IMR-90 (cell line): Measurements from ENCODE around the gene FOLR2. TPM values are rescaled to one million over a fixed set of nuclear protein-coding genes. Genes with fewer than 3 reads are reported as not detected.

Experiments used
- polyA plus RNA-seq, 3 experiments: library from polyadenylated mRNA; depleted of rRNA; stranded (reverse); fragments of >200 nt; gene quantifications; 2 replicates each; pipeline ENCODE4 v1.2.3, GENCODE V29; 2012; ENCODE audit warnings: low replicate concordance in 1 of 3
- total RNA-seq: library from RNA; depleted of rRNA; stranded (reverse); fragments of >200 nt; gene quantifications from 2 replicates; pipeline ENCODE4 v1.2.3, GENCODE V29; 2012; rRNA removed

The FOLR2 gene
- total and polyA plus RNA-seq, 2 of the 4 experiments (the other 2 are of a cell fraction), result not detected

Other genes starting within 250 kb of the FOLR2 start
- gene IL18BP, start 217.9 kb upstream of the FOLR2 start, total RNA-seq, result 0.83 and 0.90 TPM in 2 replicates
- 3.2 and 3.7 TPM in 2 replicates for gene IL18BP, start 217.9 kb upstream of the FOLR2 start, polyA plus RNA-seq (2012; rRNA removed)
- gene NUMA1, start 136.3 kb upstream of the FOLR2 start, total RNA-seq, result 56.7 and 61.7 TPM in 2 replicates
- 97.0 and 107 TPM in 2 replicates for gene NUMA1, start 136.3 kb upstream of the FOLR2 start, polyA plus RNA-seq (2012; rRNA removed)
- 4.4 and 5.6 TPM in 2 replicates for gene LRRC51, start 135.9 kb upstream of the FOLR2 start, total RNA-seq
- gene LRRC51, start 135.9 kb upstream of the FOLR2 start, polyA plus RNA-seq (2012; rRNA removed), result 5.3 and 6.3 TPM in 2 replicates
- gene LAMTOR1, start 113.5 kb upstream of the FOLR2 start, total RNA-seq, result 118 and 137 TPM in 2 replicates
- 126 and 131 TPM in 2 replicates for gene LAMTOR1, start 113.5 kb upstream of the FOLR2 start, polyA plus RNA-seq (2012; rRNA removed)
- gene TOMT, start 110.9 kb upstream of the FOLR2 start, total RNA-seq, result not detected in 2 replicates
- not detected in 2 replicates for gene TOMT, start 110.9 kb upstream of the FOLR2 start, polyA plus RNA-seq (2012; rRNA removed)
- 66.3 and 108 TPM in 2 replicates for gene ANAPC15, start 104.1 kb upstream of the FOLR2 start, total RNA-seq
- gene ANAPC15, start 104.1 kb upstream of the FOLR2 start, polyA plus RNA-seq (2012; rRNA removed), result 78.7 and 84.2 TPM in 2 replicates
- 0.36 TPM in 1 of 2 replicates, not detected in the other for gene FOLR3, start 81.1 kb upstream of the FOLR2 start, total RNA-seq
- 0.27 and 0.29 TPM in 2 replicates for gene FOLR3, start 81.1 kb upstream of the FOLR2 start, polyA plus RNA-seq (2012; rRNA removed)
- not detected in 2 replicates for gene FOLR1, start 24.7 kb upstream of the FOLR2 start, total RNA-seq
- gene FOLR1, start 24.7 kb upstream of the FOLR2 start, polyA plus RNA-seq (2012; rRNA removed), result 0.24 and 0.29 TPM in 2 replicates
- gene INPPL1, start 8.0 kb downstream of the FOLR2 start, total RNA-seq, result 26.9 and 27.4 TPM in 2 replicates
- 105 and 120 TPM in 2 replicates for gene INPPL1, start 8.0 kb downstream of the FOLR2 start, polyA plus RNA-seq (2012; rRNA removed)
- not detected in 2 replicates for gene PHOX2A, start 27.4 kb downstream of the FOLR2 start, total RNA-seq
- gene PHOX2A, start 27.4 kb downstream of the FOLR2 start, polyA plus RNA-seq (2012; rRNA removed), result not detected in 2 replicates
- gene CLPB, start 217.7 kb downstream of the FOLR2 start, total RNA-seq, result 41.9 and 45.0 TPM in 2 replicates
- 17.4 and 18.5 TPM in 2 replicates for gene CLPB, start 217.7 kb downstream of the FOLR2 start, polyA plus RNA-seq (2012; rRNA removed)